ENCODE measurements around the gene SUPT20H. TPM values are rescaled to one million over a fixed set of nuclear protein-coding genes. Genes with fewer than 3 reads are reported as not detected.

The SUPT20H gene
- total and polyA plus RNA-seq, 2 of the 13 experiments (the other 11 are each of a cell fraction or from before 2014, with no cell fraction given), result 35.0 to 63.6 TPM

GRCh38 chr13:36973009-36973408, 86.5 kb downstream of the SUPT20H start:
- no peak for FAIRE-seq
- no peaks in the 10 kb centered on the region for H4K20me1 ChIP-seq (ENCODE audit: insufficient read depth, low read length)
- H3K79me2 ChIP-seq (ENCODE audit: insufficient read depth, low read length), result no peaks in the 10 kb centered on the region
- intact Hi-C loops (cut with micrococcal nuclease; ENCODE audit: unreplicated experiment) (no loop called here), in situ Hi-C loops (cut with HindIII; ENCODE audit: extremely low pct_ligation_motif_present, low pct_unique_long_range_greater_than_20kb) (no loop called here)
- peaks cover 6 to 44% of the 10 kb centered on the region in 2 experiments for H3K36me3 ChIP-seq (replicated peaks in 1 of 2; ENCODE audit: control insufficient read depth in 1 of 2, insufficient read depth in 2 of 2, low read length in 2 of 2)
- no peak for DNase-seq (ENCODE audit: low spot score)
- no peak overlapping the region for H3K4me2 ChIP-seq (ENCODE audit: low read depth, low read length)
- H3K4me3 ChIP-seq (replicated peaks in 1 of 3; ENCODE audit: insufficient read depth in 1 of 3, low read depth in 2 of 3, low read length in 3 of 3), result no peak overlapping the region
- H3K9ac ChIP-seq (ENCODE audit: insufficient read depth, low read depth, low read length), result no peak overlapping the region
- H2AFZ ChIP-seq (ENCODE audit: low read length), result no peak overlapping the region
- ChIA-PET CTCF (ENCODE audit: low intra/inter-chr PET ratio, low total read pairs) (no interaction called here), POLR2A (no interaction called here)
- H3K27ac ChIP-seq (ENCODE audit: extremely low read length, insufficient read depth, low read length), result no peak overlapping the region
- no peak for TF ChIP-seq RNF219 (CRISPR knock-in tag; IDR thresholded peaks at IDR 0.05)
- TF ChIP-seq MAFF (IDR thresholded peaks at IDR 0.05; ENCODE audit: low read depth, low read length), result peak; percentile 33
- no peak for TF ChIP-seq PHF21A (CRISPR knock-in tag; IDR thresholded peaks at IDR 0.05)
- TF ChIP-seq ZNF83 (CRISPR knock-in tag; IDR thresholded peaks at IDR 0.05; ENCODE audit: borderline replicate concordance), result no peak
- 0 out of 2 replicates have a peak, but pooled peaks have one; percentile 31 for TF ChIP-seq NFE2L2 (IDR thresholded peaks at IDR 0.05; ENCODE audit: low read length)
- peak in 1 of 2 experiments; percentile 24; a peak in 1 of 4 replicates for TF ChIP-seq MAFK (conservative IDR thresholded peaks at IDR 0.05 in 1 of 2, IDR thresholded peaks at IDR 0.05 in 1 of 2; ENCODE audit: low read length in 2 of 2)
- no peaks in the 10 kb centered on the region for H3K27me3 ChIP-seq (ENCODE audit: control insufficient read depth in 1 of 2, insufficient read depth in 2 of 2, low read length in 2 of 2)
- ATAC-seq, result no peak
- no peaks in the 10 kb centered on the region for H3K4me1 ChIP-seq (ENCODE audit: insufficient read depth, low read length)
- 100% methylated on average over 1 of the region's 1 CpG for WGBS (ENCODE audit: low lambda C conversion rate)
- no TSS peak for BruUV-seq (replicated peaks)
- no peaks in the 10 kb centered on the region; the same call in 1 of the 2 replicates for H3K9me3 ChIP-seq (ENCODE audit: low read length)

- intact Hi-C loops (cut with micrococcal nuclease; ENCODE audit: unreplicated experiment) (no loop called here), in situ Hi-C loops (cut with HindIII; ENCODE audit: extremely low pct_ligation_motif_present, low pct_unique_long_range_greater_than_20kb) (no loop called here)
- Histone ChIP-seq H3K9me3 (ENCODE audit: low read length) (no peaks in the 10 kb centered on the region), H3K79me2 (ENCODE audit: insufficient read depth, low read length) (no peaks in the 10 kb centered on the region), H3K36me3 (replicated peaks in 1 of 2; ENCODE audit: control insufficient read depth in 1 of 2, insufficient read depth in 2 of 2, low read length in 2 of 2) (peaks cover 12 to 65% of the 10 kb centered on the region in 2 experiments; a peak in 4 of 5 replicates), H2AFZ (ENCODE audit: low read length) (no peak overlapping the region), H3K9ac (ENCODE audit: insufficient read depth, low read depth, low read length) (no peak overlapping the region), H4K20me1 (ENCODE audit: insufficient read depth, low read length) (no peaks in the 10 kb centered on the region), H3K4me3 (replicated peaks in 1 of 3; ENCODE audit: insufficient read depth in 1 of 3, low read depth in 2 of 3, low read length in 3 of 3) (no peak overlapping the region), H3K27ac (ENCODE audit: extremely low read length, insufficient read depth, low read length) (no peak overlapping the region), H3K27me3 (ENCODE audit: control insufficient read depth in 1 of 2, insufficient read depth in 2 of 2, low read length in 2 of 2) (no peaks in the 10 kb centered on the region), H3K4me1 (ENCODE audit: insufficient read depth, low read length) (no peaks in the 10 kb centered on the region), H3K4me2 (ENCODE audit: low read depth, low read length) (no peak overlapping the region)
- 98% methylated on average over 4 of the region's 4 CpGs for WGBS (ENCODE audit: low lambda C conversion rate)
- DNase-seq (ENCODE audit: low spot score) (no peak), FAIRE-seq (no peak), ATAC-seq (no peak)
- ChIA-PET CTCF (ENCODE audit: low intra/inter-chr PET ratio, low total read pairs) (no interaction called here), POLR2A (no interaction called here)
- no TSS peak for BruUV-seq (replicated peaks)
- TF ChIP-seq ZFP62 (CRISPR knock-in tag; IDR thresholded peaks at IDR 0.05), result no peak
- no peak for TF ChIP-seq U2AF1 (optimal IDR thresholded peaks at IDR 0.05; ENCODE audit: low read depth, low read length)
- no peak for TF ChIP-seq ZIK1 (CRISPR knock-in tag; IDR thresholded peaks at IDR 0.05; ENCODE audit: borderline replicate concordance, low read depth)
- no peak for TF ChIP-seq CHCHD3 (CRISPR knock-in tag; IDR thresholded peaks at IDR 0.05)
- no peak for TF ChIP-seq ZNF775 (CRISPR knock-in tag; IDR thresholded peaks at IDR 0.05; ENCODE audit: borderline replicate concordance)
- no peak for TF ChIP-seq MED1 (CRISPR knock-in tag; IDR thresholded peaks at IDR 0.05)
- TF ChIP-seq ZNF574 (CRISPR knock-in tag; IDR thresholded peaks at IDR 0.05), result no peak
- TF ChIP-seq CEBPB (IDR thresholded peaks at IDR 0.05; ENCODE audit: borderline replicate concordance, low read depth, low read length), result no peak
- no peak for TF ChIP-seq ZNF251 (CRISPR knock-in tag; IDR thresholded peaks at IDR 0.05)
These were observed 93.1 kb downstream of the SUPT20H start for GRCh38 chr13:36966404-36966803.
